ENCODE results near the gene MTA2.

- TF ChIP-seq CTCF (IDR thresholded peaks at IDR 0.05) = no peak
- no peak for TF ChIP-seq POLR2A (IDR thresholded peaks at IDR 0.05)
Observed at GRCh38 chr11:62644220-62644619, 42.6 kb upstream of the MTA2 start.
